OCI-LY3 (cell line): ENCODE results near the gene POLD2.
A peak's percentile ranks its signal among the peaks of the same experiment; 100 is the strongest.
"Not testable (repeated sequence)": the region's sequence is repeated elsewhere in the genome, so short reads cannot be mapped to it uniquely, and the experiment has no call there.

Experiments
- H2AFZ ChIP-seq: fragments of 200-600, 300-600 bp; shearing (Covaris generic); 2 replicates; pipeline ENCODE4 v1.6.0; 2014; ENCODE audit warnings: antibody characterized with exemption, low read depth, low read length
- H3K27ac ChIP-seq: fragments of 200-600, 300-600 bp; sonication (generic); 2 replicates; pipeline ENCODE4 v1.5.1; 2014; ENCODE audit warnings: mild to moderate bottlenecking, low read length, moderate library complexity, mixed read lengths
- H3K27me3 ChIP-seq: fragments of 200-600, 300-600 bp; sonication (generic); 2 replicates; pipeline ENCODE4 v1.6.1; 2014; ENCODE audit warnings: low read depth, low read length, mixed read lengths
- H3K36me3 ChIP-seq: fragments of 200-600, 300-600 bp; sonication (generic); replicated peaks from 2 replicates; pipeline ENCODE3; 2014; ENCODE audit warnings: low read depth, low read length, mixed read lengths
- H3K4me1 ChIP-seq: fragments of 300-600, 200-600 bp; sonication (generic); 2 replicates; pipeline ENCODE4 v1.6.1; 2014; ENCODE audit warnings: low read length, mixed read lengths
- H3K4me2 ChIP-seq: fragments of 200-600, 300-600 bp; sonication (generic); 2 replicates; pipeline ENCODE4 v1.6.1; 2014; ENCODE audit warnings: low read length, mixed read lengths
- H3K4me3 ChIP-seq: fragments of 300-600, 200-600 bp; sonication (generic); 2 replicates; pipeline ENCODE4 v1.5.1; 2014; ENCODE audit warnings: antibody characterized with exemption, mild to moderate bottlenecking, low read length, moderate library complexity
- H3K79me2 ChIP-seq: fragments of 300-600, 200-600 bp; shearing (Covaris generic); 2 replicates; pipeline ENCODE4 v1.6.1; 2014; ENCODE audit warnings: mild to moderate bottlenecking, low read length, mixed read lengths
- H3K9ac ChIP-seq: fragments of 300-600, 200-600 bp; shearing (Covaris generic); 2 replicates; pipeline ENCODE4 v1.6.0; 2014; ENCODE audit warnings: mild to moderate bottlenecking, low read length, moderate library complexity
- H3K9me3 ChIP-seq: fragments of 200-600, 300-600 bp; shearing (Covaris generic); 2 replicates; pipeline ENCODE4 v1.6.1; 2014; ENCODE audit warnings: low read length, mixed read lengths; ENCODE audit not compliant: insufficient read depth
- H4K20me1 ChIP-seq: fragments of 200-600, 300-600 bp; sonication (generic); 2 replicates; pipeline ENCODE4 v1.6.1; 2016; ENCODE audit warnings: low read length, mixed read lengths; ENCODE audit not compliant: insufficient read depth
- EZH2phosphoT487 ChIP-seq: fragments of 200-600 bp; shearing (Covaris generic); IDR thresholded peaks from 2 replicates; pipeline ENCODE4 v1.6.1; 2018; ENCODE audit warnings: antibody characterized with exemption, mixed run types, low read depth
- TF ChIP-seq, protein P1 (sequence below): fragments of 200-600, 300-600 bp; sonication (generic); IDR thresholded peaks from 2 replicates; pipeline ENCODE4 v1.5.1; 2014; ENCODE audit warnings: antibody characterized with exemption, low read length, low read depth

Gene POLD2

DNA sequence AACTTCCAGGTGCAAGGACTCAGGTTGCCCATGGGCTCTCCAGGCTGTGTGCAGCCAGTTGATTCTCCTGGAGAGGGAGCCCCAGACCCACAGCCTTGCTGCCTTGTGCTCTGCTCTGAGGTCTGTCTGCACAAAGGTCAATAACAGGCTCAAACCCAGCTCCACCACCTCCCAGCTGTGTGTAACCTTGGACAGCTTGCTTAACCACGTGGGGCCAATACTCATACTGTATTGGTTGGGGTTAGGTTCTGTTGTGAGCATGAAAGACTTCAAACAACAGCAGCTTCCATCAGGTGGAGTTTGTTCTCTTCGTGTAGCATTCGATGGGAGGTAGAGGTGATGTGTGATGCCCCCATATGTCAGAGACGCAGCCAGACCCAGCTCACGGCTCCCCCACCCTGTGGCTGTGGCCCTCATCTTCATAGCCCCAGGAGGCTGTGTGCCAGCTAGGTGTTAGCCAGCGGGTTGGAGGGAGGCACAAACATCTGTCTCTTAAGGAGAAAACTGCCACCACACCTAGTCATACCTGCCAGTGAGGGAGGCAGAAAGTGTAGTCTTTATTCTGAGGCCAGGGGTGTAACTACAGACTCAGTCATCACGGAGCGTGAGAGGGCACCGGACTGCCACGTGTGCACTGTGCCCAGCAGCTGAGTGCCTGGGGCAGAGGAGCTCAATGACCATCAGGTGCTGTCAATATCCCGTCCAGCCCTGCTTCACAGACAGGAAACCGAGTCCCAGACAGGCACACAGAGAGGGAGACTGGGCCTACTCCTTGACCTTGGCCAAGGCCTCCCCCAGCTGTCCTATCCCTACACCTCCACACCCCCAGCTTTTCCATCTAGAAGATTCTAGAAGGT lies 8.1 kb upstream of the POLD2 start:
- Histone ChIP-seq H3K4me1 (no peaks in the 10 kb centered on the region), H3K4me3 (no peak overlapping the region), H2AFZ (no peak overlapping the region), H3K9ac (no peak overlapping the region), H3K4me2 (no peak overlapping the region), H3K79me2 (no peaks in the 10 kb centered on the region), H3K36me3 (no peaks in the 10 kb centered on the region), H3K27me3 (no peaks in the 10 kb centered on the region), H3K9me3 (no peaks in the 10 kb centered on the region), H4K20me1 (no peaks in the 10 kb centered on the region), H3K27ac (no peak overlapping the region)
- TF ChIP-seq, protein P1, sequence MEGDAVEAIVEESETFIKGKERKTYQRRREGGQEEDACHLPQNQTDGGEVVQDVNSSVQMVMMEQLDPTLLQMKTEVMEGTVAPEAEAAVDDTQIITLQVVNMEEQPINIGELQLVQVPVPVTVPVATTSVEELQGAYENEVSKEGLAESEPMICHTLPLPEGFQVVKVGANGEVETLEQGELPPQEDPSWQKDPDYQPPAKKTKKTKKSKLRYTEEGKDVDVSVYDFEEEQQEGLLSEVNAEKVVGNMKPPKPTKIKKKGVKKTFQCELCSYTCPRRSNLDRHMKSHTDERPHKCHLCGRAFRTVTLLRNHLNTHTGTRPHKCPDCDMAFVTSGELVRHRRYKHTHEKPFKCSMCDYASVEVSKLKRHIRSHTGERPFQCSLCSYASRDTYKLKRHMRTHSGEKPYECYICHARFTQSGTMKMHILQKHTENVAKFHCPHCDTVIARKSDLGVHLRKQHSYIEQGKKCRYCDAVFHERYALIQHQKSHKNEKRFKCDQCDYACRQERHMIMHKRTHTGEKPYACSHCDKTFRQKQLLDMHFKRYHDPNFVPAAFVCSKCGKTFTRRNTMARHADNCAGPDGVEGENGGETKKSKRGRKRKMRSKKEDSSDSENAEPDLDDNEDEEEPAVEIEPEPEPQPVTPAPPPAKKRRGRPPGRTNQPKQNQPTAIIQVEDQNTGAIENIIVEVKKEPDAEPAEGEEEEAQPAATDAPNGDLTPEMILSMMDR = peak; percentile 70
- no peak for TF ChIP-seq EZH2phosphoT487

DNA sequence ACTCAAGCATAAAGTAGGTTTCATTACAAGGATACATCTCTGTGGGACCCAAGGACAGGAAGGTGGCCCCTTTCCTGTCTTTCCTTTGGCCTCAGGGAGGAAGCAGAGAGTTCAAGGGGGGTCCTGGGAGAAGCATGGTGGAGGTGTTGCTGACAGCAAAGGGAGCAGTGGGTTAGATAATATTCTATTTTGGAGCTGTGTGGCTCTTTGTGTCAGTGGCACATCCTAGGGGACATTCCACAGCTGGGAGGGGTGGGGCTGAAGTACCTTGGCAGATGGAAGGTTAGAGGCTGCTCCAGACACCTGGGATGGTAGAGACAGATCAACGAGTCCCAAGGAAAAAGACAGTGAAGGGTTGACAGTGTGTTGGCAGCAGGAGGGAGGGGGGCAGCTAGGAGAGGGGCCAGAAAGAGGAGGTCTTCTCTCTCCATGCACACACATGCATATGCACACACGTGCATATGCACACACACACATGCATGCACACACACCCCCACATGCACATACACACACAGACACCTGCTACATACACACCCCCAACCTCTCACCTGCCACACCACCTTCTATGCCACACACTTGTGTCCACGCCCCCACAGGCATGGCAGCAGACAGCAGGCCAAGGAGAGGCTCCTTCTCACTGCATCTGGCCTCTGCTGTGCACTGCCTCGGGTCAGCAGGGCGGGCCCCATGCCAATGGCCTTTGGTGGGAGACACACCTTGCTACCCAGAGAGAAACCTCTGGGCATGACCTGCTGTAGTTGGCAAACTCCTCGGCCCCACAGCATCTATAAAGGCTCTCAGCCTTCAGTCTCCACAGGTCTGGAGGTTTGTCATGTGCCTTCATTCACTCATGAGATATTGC lies 5.6 kb upstream of the POLD2 start:
- H3K36me3 ChIP-seq = no peaks in the 10 kb centered on the region
- no peaks in the 10 kb centered on the region for H4K20me1 ChIP-seq
- H2AFZ ChIP-seq = no peak overlapping the region
- no peaks in the 10 kb centered on the region for H3K27me3 ChIP-seq
- TF ChIP-seq, protein P1 = no peak
- no peak for TF ChIP-seq EZH2phosphoT487
- H3K79me2 ChIP-seq = no peaks in the 10 kb centered on the region
- no peak overlapping the region for H3K4me3 ChIP-seq
- H3K4me2 ChIP-seq = no peak overlapping the region
- no peak overlapping the region for H3K9ac ChIP-seq
- no peak overlapping the region for H3K27ac ChIP-seq
- no peaks in the 10 kb centered on the region for H3K9me3 ChIP-seq
- H3K4me1 ChIP-seq = no peaks in the 10 kb centered on the region

DNA sequence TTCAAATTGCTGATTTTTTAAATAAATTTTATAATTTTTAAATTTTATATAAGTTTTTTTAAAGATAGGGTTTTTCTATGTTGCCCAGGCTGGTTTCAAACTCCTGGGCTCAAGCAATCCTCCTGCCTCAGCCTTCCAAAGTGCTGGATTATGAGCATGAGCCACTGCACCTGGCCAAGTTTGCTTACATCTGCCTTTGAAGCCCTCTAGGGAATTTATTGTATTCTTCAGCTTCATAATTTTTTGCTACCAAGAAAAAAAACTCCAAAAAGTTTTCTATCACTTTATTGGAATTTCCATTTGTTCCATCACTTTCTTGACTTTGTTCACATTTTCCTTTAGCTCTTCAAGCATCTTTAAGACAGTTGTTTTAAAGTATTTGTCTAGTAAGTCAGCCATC lies 3.8 kb upstream of the POLD2 start:
- no peaks in the 10 kb centered on the region for H3K27me3 ChIP-seq
- H3K27ac ChIP-seq = no peak overlapping the region
- H4K20me1 ChIP-seq = no peaks in the 10 kb centered on the region
- H3K4me2 ChIP-seq = no peak overlapping the region
- no peaks in the 10 kb centered on the region for H3K36me3 ChIP-seq
- H2AFZ ChIP-seq = no peak overlapping the region
- no peaks in the 10 kb centered on the region for H3K9me3 ChIP-seq
- H3K79me2 ChIP-seq = peaks cover 11% of the 10 kb centered on the region
- H3K4me1 ChIP-seq = peaks cover 4% of the 10 kb centered on the region
- H3K9ac ChIP-seq = no peak overlapping the region
- TF ChIP-seq, protein P1 = no peak
- TF ChIP-seq EZH2phosphoT487 = no peak
- no peak overlapping the region for H3K4me3 ChIP-seq

DNA sequence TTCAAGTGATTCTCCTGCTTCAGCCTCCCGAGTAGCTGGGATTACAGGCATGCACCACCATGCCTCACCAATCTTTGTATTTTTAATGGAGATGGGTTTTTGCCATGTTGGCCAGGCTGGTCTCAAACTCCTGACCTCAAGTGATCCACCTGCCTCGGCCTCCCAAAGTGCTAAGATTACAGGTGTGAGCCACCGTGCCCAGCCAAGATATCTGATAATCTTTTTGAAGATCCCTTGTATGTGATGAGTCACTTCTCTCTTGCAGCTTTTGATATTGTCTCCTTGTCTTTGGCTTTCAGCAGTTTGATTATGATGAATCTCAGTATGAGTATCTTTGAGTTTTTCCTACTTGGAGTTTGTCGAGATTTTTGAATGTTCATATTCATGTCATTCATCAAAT lies 3.2 kb upstream of the POLD2 start:
- H3K9me3 ChIP-seq, H3K4me1 ChIP-seq, H3K27ac ChIP-seq, H4K20me1 ChIP-seq, H3K4me2 ChIP-seq, H3K9ac ChIP-seq, H3K36me3 ChIP-seq, H3K4me3 ChIP-seq, H2AFZ ChIP-seq, H3K27me3 ChIP-seq: not testable (repeated sequence)
- peaks cover 17% of the 10 kb centered on the region for H3K79me2 ChIP-seq
